ENCODE measurements around the gene DLEU7. TPM values are rescaled to one million over a fixed set of nuclear protein-coding genes. Genes with fewer than 3 reads are reported as not detected.

Gene DLEU7
- polyA plus RNA-seq, 1 experiment, result not detected

- CTCF ChIA-PET, result no interaction called here
- Histone ChIP-seq H3K27me3 (ENCODE audit: control insufficient read depth, insufficient read depth, low read length) (no peaks in the 10 kb centered on the region), H3K4me3 (ENCODE audit: low read depth, low read length) (no peak overlapping the region), H3K36me3 (ENCODE audit: control insufficient read depth, insufficient read depth, low read length) (no peaks in the 10 kb centered on the region)
- TF ChIP-seq CTCF (IDR thresholded peaks at IDR 0.05; ENCODE audit: insufficient read depth, low read depth, low read length), result no peak
- no peak for DNase-seq (ENCODE audit: low read depth)
- POLR2A ChIA-PET, result no interaction called here
Observed at GRCh38 chr13:50873467-50873866, 30.0 kb upstream of the DLEU7 start.

- ChIA-PET CTCF (no interaction called here), POLR2A (no interaction called here)
- DNase-seq (ENCODE audit: low read depth), result no peak
- Histone ChIP-seq H3K4me3 (ENCODE audit: low read depth, low read length) (no peak overlapping the region), H3K27me3 (ENCODE audit: control insufficient read depth, insufficient read depth, low read length) (peaks cover 3% of the 10 kb centered on the region; the same call in 1 of the 2 replicates), H3K36me3 (ENCODE audit: control insufficient read depth, insufficient read depth, low read length) (no peaks in the 10 kb centered on the region)
- no peak for TF ChIP-seq CTCF (IDR thresholded peaks at IDR 0.05; ENCODE audit: insufficient read depth, low read depth, low read length)
Observed at GRCh38 chr13:50871405-50871804, 27.9 kb upstream of the DLEU7 start.

GRCh38 chr13:50867637-50867945, 24.1 kb upstream of the DLEU7 start:
- DNase-seq (ENCODE audit: low read depth), result no peak
- CTCF ChIA-PET, result interaction anchor here (1.5 kb wide), 1 partner anchor 13 kb away, joined by 3 read pairs; no protein-coding TSS in a partner anchor
- TF ChIP-seq CTCF (IDR thresholded peaks at IDR 0.05; ENCODE audit: insufficient read depth, low read depth, low read length), result no peak
- H3K4me3 ChIP-seq (ENCODE audit: low read depth, low read length), result no peak overlapping the region
- no peaks in the 10 kb centered on the region for H3K36me3 ChIP-seq (ENCODE audit: control insufficient read depth, insufficient read depth, low read length)
- H3K27me3 ChIP-seq (ENCODE audit: control insufficient read depth, insufficient read depth, low read length), result peaks cover 3% of the 10 kb centered on the region; the same call in 1 of the 2 replicates
- POLR2A ChIA-PET, result no interaction called here

GRCh38 chr13:50866817-50867636, 23.5 kb upstream of the DLEU7 start:
- H3K36me3 ChIP-seq (ENCODE audit: control insufficient read depth, insufficient read depth, low read length), result no peaks in the 10 kb centered on the region
- H3K4me3 ChIP-seq (ENCODE audit: low read depth, low read length), result no peak overlapping the region
- CTCF ChIA-PET, result interaction anchor here (1.5 kb wide), 1 partner anchor 13 kb away, joined by 3 read pairs; no protein-coding TSS in a partner anchor
- POLR2A ChIA-PET, result no interaction called here
- TF ChIP-seq CTCF (IDR thresholded peaks at IDR 0.05; ENCODE audit: insufficient read depth, low read depth, low read length), result no peak
- H3K27me3 ChIP-seq (ENCODE audit: control insufficient read depth, insufficient read depth, low read length), result peaks cover 3% of the 10 kb centered on the region; the same call in 1 of the 2 replicates
- no peak for DNase-seq (ENCODE audit: low read depth)

- peaks cover 3% of the 10 kb centered on the region; the same call in 1 of the 2 replicates for H3K27me3 ChIP-seq (ENCODE audit: control insufficient read depth, insufficient read depth, low read length)
- ChIA-PET POLR2A (interaction anchor here (0.6 kb wide), 1 partner anchor 18 kb away, joined by 3 read pairs; no protein-coding TSS in a partner anchor), CTCF (interaction anchor here (0.6 kb wide), 1 partner anchor 184 kb away, joined by 4 read pairs; no protein-coding TSS in a partner anchor)
- no peaks in the 10 kb centered on the region for H3K36me3 ChIP-seq (ENCODE audit: control insufficient read depth, insufficient read depth, low read length)
- no peak for DNase-seq (ENCODE audit: low read depth)
- no peak overlapping the region for H3K4me3 ChIP-seq (ENCODE audit: low read depth, low read length)
- TF ChIP-seq CTCF (IDR thresholded peaks at IDR 0.05; ENCODE audit: insufficient read depth, low read depth, low read length), result no peak
Observed at GRCh38 chr13:50864492-50864891, 21.0 kb upstream of the DLEU7 start.
